OCI-LY7 (cell line): ENCODE measurements around the gene OR7C1.

ENCODE experiments used
- EZH2phosphoT487 ChIP-seq: fragments of 200-600 bp; sonication (generic); IDR thresholded peaks from 2 replicates; pipeline ENCODE4 v1.6.1; 2018; ENCODE audit warnings: low read depth, borderline replicate concordance, mild to moderate bottlenecking, mixed run types, antibody characterized with exemption, low read length, moderate library complexity, mixed read lengths
- TF ChIP-seq, protein P1 (sequence below): fragments of 200-600 bp; sonication (generic); conservative IDR thresholded peaks from 2 replicates; pipeline ENCODE4 v1.5.1; 2014; ENCODE audit warnings: mild to moderate bottlenecking, antibody characterized with exemption, low read length, moderate library complexity, mixed read lengths

DNA sequence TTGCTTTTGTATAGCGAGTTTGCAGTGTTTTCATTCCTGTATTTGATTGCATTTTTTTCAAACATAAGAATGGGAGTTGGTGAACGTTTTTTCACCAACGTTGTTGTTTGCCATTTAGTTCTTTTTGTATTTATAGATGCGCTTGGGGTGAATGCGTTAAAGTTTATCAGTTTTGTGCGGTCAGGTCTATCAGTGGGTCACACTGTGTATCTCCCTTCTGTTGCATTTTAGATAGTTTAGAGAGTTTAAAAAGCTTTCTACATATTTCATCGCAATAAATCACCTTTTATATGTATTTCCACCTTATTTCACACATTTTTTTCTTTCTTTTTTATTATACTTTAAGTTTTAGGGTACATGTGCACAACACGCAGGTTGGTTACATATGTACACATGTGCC lies 16.4 kb downstream of the OR7C1 start:
- TF ChIP-seq EZH2phosphoT487 = no peak
- TF ChIP-seq, protein P1, sequence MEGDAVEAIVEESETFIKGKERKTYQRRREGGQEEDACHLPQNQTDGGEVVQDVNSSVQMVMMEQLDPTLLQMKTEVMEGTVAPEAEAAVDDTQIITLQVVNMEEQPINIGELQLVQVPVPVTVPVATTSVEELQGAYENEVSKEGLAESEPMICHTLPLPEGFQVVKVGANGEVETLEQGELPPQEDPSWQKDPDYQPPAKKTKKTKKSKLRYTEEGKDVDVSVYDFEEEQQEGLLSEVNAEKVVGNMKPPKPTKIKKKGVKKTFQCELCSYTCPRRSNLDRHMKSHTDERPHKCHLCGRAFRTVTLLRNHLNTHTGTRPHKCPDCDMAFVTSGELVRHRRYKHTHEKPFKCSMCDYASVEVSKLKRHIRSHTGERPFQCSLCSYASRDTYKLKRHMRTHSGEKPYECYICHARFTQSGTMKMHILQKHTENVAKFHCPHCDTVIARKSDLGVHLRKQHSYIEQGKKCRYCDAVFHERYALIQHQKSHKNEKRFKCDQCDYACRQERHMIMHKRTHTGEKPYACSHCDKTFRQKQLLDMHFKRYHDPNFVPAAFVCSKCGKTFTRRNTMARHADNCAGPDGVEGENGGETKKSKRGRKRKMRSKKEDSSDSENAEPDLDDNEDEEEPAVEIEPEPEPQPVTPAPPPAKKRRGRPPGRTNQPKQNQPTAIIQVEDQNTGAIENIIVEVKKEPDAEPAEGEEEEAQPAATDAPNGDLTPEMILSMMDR = no peak
